Measurements from ENCODE around the gene SCAMP3.
A peak's percentile ranks its signal among the peaks of the same experiment; 100 is the strongest.
"Not testable (repeated sequence)": the region's sequence is repeated elsewhere in the genome, so short reads cannot be mapped to it uniquely, and the experiment has no call there.

SCAMP3 gene

GRCh38 chr1:155219592-155220031 lies 42.5 kb downstream of the SCAMP3 start:
- H3K9me3 ChIP-seq (replicated peaks; ENCODE audit: low read length), result no peaks in the 10 kb centered on the region
- peaks cover 12% of the 10 kb centered on the region for H3K4me1 ChIP-seq (ENCODE audit: control insufficient read depth, insufficient read depth, low read length)
- no peak overlapping the region for H3K4me3 ChIP-seq (ENCODE audit: low read length)

GRCh38 chr1:155218854-155219591 lies 43.1 kb downstream of the SCAMP3 start:
- Histone ChIP-seq H3K4me3 (ENCODE audit: low read length) (no peak overlapping the region), H3K9ac (ENCODE audit: low read depth, low read length) (no peak overlapping the region)

More at GRCh38 chr1:155219592-155220031, 42.5 kb downstream of the SCAMP3 start:
- H3K4me2 ChIP-seq (ENCODE audit: low read length), result peak overlapping the region; percentile 18
- no peaks in the 10 kb centered on the region for H3K27me3 ChIP-seq (ENCODE audit: control insufficient read depth, insufficient read depth, low read length)
- no peak overlapping the region for H3K9ac ChIP-seq (ENCODE audit: low read depth, low read length)
- no peaks in the 10 kb centered on the region for H3K36me3 ChIP-seq (ENCODE audit: insufficient read depth, low read length)

DNA sequence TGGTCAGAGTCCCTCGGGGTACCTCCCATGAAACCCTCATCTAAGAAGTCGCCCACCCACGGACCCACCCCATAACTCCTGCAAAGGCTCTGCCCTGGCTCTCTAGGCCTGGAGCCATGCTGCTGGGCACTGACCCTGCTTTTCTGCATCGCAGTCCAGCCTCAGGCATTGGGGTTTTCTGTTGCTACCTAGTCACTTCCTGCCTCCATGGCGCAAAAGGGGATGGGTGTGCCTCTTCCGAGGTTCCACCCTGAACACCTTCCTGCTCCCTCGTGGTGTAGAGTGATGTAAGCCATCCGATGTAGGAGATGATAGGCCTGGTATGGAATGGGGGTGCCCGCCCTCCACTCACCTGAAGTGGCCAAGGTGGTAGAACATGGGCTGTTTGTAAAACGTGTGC lies 47.5 kb downstream of the SCAMP3 start:
- not testable (repeated sequence) for H3K9ac ChIP-seq (ENCODE audit: low read depth, low read length)

More at GRCh38 chr1:155218854-155219591, 43.1 kb downstream of the SCAMP3 start:
- H3K9me3 ChIP-seq (replicated peaks; ENCODE audit: low read length), result no peaks in the 10 kb centered on the region
- H3K4me2 ChIP-seq (ENCODE audit: low read length), result peak overlapping the region; percentile 18
- no peaks in the 10 kb centered on the region for H3K27me3 ChIP-seq (ENCODE audit: control insufficient read depth, insufficient read depth, low read length)
- H3K4me1 ChIP-seq (ENCODE audit: control insufficient read depth, insufficient read depth, low read length), result peaks cover 7% of the 10 kb centered on the region
- H3K36me3 ChIP-seq (ENCODE audit: insufficient read depth, low read length), result no peaks in the 10 kb centered on the region

GRCh38 chr1:155212051-155212440 lies 50.1 kb downstream of the SCAMP3 start:
- H3K36me3 ChIP-seq (ENCODE audit: insufficient read depth, low read length); H3K4me2 ChIP-seq (ENCODE audit: low read length); H3K27me3 ChIP-seq (ENCODE audit: control insufficient read depth, insufficient read depth, low read length); H3K9ac ChIP-seq (ENCODE audit: low read depth, low read length); H3K4me3 ChIP-seq (ENCODE audit: low read length); H3K9me3 ChIP-seq (replicated peaks; ENCODE audit: low read length): not testable (repeated sequence)
- peaks cover 13% of the 10 kb centered on the region for H3K4me1 ChIP-seq (ENCODE audit: control insufficient read depth, insufficient read depth, low read length)

More for the DNA sequence above, 47.5 kb downstream of the SCAMP3 start:
- not testable (repeated sequence) for H3K36me3 ChIP-seq (ENCODE audit: insufficient read depth, low read length); H3K27me3 ChIP-seq (ENCODE audit: control insufficient read depth, insufficient read depth, low read length); H3K4me2 ChIP-seq (ENCODE audit: low read length); H3K4me3 ChIP-seq (ENCODE audit: low read length); H3K9me3 ChIP-seq (replicated peaks; ENCODE audit: low read length); H3K4me1 ChIP-seq (ENCODE audit: control insufficient read depth, insufficient read depth, low read length)

DNA sequence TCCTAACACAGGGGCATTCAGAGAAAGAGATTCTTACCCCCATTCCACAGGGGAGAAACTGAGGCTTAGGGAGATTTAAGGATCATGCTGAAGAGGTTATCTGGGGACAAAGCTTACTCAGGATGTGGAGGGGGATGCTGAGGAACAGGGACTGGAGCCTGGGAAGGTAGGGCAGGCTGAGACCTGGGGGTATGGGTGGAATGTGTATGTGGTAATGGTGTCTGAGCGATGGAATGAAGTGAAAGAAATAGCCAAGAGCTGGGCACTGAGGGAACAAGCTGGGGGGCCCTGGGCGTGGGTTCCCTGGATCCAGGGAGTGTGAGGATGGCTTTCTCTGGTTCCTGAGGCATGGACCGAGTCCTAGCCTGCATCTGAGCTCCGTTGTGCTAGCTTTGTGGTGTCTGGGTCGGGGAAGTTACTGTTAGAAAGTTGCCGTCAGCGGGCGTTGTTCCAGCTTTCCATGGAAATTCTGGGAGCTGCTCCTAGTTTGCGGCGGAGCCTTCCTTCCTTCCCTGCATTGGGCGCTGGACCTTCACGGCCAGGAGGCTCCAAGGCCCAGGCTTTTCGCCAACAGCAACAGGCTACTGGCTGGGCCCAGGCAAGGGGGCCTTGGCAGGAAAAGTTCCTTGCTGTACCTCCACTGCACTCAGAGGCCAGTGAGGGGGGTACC lies 50.6 kb downstream of the SCAMP3 start:
- not testable (repeated sequence) for H3K9ac ChIP-seq (ENCODE audit: low read depth, low read length); H3K36me3 ChIP-seq (ENCODE audit: insufficient read depth, low read length); H3K9me3 ChIP-seq (replicated peaks; ENCODE audit: low read length); H3K4me3 ChIP-seq (ENCODE audit: low read length); H3K27me3 ChIP-seq (ENCODE audit: control insufficient read depth, insufficient read depth, low read length); H3K4me2 ChIP-seq (ENCODE audit: low read length)
- H3K4me1 ChIP-seq (ENCODE audit: control insufficient read depth, insufficient read depth, low read length), result peaks cover 15% of the 10 kb centered on the region

DNA sequence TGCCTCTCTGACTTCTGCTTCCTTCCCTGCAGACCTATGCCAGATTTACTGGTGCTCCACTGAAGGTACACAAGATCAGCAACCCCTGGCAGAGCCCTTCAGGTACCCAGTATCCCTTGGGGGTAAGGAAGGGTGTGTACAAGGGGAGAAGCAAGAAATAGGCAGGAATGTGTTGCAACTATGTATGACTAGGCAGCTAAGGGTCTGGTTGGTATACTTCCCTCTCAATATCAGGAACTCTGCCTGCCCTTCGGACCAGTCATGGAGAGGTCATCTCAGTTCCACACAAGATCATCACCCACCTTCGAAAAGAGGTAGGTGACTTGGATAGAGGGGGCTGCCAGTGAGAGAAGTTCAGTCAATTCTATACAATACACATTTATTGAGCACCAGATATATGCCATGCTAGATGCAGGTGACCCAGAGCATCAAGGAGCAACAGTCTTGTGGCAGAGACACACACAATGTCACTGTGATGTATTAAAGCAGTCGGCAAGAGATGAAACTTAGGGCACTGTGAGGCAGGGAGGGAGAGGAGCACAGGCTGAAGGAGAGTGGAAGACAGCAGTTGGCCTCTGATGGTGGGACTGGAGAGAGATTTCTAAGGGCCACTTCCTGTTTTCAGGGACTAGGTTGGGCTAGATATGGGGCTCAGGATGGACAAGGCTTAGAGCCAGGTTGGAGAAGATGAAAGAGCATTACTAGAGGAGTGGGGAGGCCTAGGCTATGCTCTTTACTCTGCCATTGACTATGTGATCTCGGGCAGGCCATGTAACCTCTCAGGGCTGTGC lies 51.7 kb downstream of the SCAMP3 start:
- no peak overlapping the region for H3K9ac ChIP-seq (ENCODE audit: low read depth, low read length)
- H3K4me3 ChIP-seq (ENCODE audit: low read length), result no peak overlapping the region
- no peaks in the 10 kb centered on the region for H3K27me3 ChIP-seq (ENCODE audit: control insufficient read depth, insufficient read depth, low read length)
- peak overlapping the region; percentile 96 for H3K4me2 ChIP-seq (ENCODE audit: low read length)
- H3K36me3 ChIP-seq (ENCODE audit: insufficient read depth, low read length), result peaks cover 5% of the 10 kb centered on the region
- H3K9me3 ChIP-seq (replicated peaks; ENCODE audit: low read length), result no peaks in the 10 kb centered on the region
- peaks cover 15% of the 10 kb centered on the region for H3K4me1 ChIP-seq (ENCODE audit: control insufficient read depth, insufficient read depth, low read length)

DNA sequence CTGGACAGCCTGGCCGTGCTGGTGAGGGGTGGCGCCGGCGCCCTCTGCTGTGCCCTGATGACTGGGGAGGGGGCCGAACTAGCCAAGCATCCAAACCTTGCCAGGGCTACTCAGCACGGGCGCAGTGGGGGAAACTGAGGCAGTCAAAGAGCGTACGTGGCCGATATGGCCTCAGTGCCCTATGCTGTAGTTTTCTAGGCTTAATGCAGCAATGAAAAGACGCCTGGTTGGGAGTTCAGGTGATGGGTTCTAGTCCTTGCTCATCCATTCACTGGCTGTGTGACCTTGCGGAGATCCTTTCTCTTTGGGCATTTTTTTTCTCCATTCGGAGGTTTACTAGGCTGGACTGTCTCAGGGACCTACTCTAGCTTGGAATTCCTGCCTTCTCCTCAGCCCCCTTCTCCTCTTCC lies 52.8 kb downstream of the SCAMP3 start:
- peaks cover 15% of the 10 kb centered on the region for H3K4me1 ChIP-seq (ENCODE audit: control insufficient read depth, insufficient read depth, low read length)
- H3K9ac ChIP-seq (ENCODE audit: low read depth, low read length), result peak overlapping the region; percentile 100
- H3K4me2 ChIP-seq (ENCODE audit: low read length), result peak overlapping the region; percentile 96
- peaks cover 5% of the 10 kb centered on the region for H3K36me3 ChIP-seq (ENCODE audit: insufficient read depth, low read length)
- H3K9me3 ChIP-seq (replicated peaks; ENCODE audit: low read length), result no peaks in the 10 kb centered on the region
- H3K4me3 ChIP-seq (ENCODE audit: low read length), result peak overlapping the region; percentile 90
- H3K27me3 ChIP-seq (ENCODE audit: control insufficient read depth, insufficient read depth, low read length), result no peaks in the 10 kb centered on the region

- Histone ChIP-seq H3K36me3 (ENCODE audit: insufficient read depth, low read length) (peaks cover 5% of the 10 kb centered on the region), H3K4me2 (ENCODE audit: low read length) (peak within 1 kb of the TSS; percentile 96), H3K4me1 (ENCODE audit: control insufficient read depth, insufficient read depth, low read length) (peaks cover 15% of the 10 kb centered on the region), H3K9ac (ENCODE audit: low read depth, low read length) (peak within 1 kb of the TSS; percentile 100), H3K4me3 (ENCODE audit: low read length) (peak within 1 kb of the TSS; percentile 90), H3K27me3 (ENCODE audit: control insufficient read depth, insufficient read depth, low read length) (no peaks in the 10 kb centered on the region), H3K9me3 (replicated peaks; ENCODE audit: low read length) (no peaks in the 10 kb centered on the region)
These were observed 53.4 kb downstream of the SCAMP3 start, which contains the start of gene MTX1 for GRCh38 chr1:155208541-155209311. MTX1 (plus strand) TSS chr1:155208695; CDS start chr1:155208805, 110 bp downstream.

DNA sequence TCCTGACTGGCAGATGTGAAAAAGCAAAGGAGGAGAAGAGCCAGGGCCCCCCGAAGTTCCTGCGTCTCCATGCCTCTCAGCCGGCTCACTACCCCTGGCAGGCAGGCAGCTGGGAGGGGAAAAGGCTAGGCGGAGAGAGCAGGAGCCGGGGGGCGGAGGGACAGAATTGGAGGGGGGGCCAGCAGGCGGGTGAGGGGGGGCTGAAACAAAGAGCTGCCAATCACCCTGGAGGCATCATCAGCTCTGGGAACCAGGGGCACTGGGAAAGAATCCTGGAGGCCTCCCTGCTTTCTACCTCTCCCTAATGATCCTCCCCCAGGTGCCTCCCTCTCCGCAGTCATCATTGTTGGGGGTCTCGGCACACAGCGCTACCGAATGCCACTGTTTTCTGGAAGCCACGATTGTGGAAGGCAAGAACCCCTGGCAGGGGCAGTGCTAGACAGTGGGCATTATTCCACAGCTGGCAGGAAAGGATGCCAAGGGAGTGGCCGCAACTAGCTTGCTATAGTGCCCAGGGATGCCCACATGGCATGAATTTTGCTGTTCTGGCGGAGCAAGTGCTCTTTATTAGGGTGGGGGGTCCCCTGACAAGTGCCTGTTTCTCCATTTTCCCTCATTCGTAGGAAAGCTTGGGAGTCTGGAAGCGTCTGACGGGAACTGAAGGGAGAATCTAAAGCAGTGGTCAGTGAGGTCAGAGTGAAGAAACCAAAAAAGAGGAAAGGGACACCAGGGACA lies 54.2 kb downstream of the SCAMP3 start, which contains the start of gene THBS3:
TSS of gene THBS3 (minus strand) at position 92 of the 735 bp plus-strand sequence. CDS start at position 71, 21 bp downstream.
- Histone ChIP-seq H3K36me3 (ENCODE audit: insufficient read depth, low read length) (peaks cover 5% of the 10 kb centered on the region), H3K27me3 (ENCODE audit: control insufficient read depth, insufficient read depth, low read length) (no peaks in the 10 kb centered on the region), H3K4me2 (ENCODE audit: low read length) (peak within 1 kb of the TSS; percentile 96), H3K4me1 (ENCODE audit: control insufficient read depth, insufficient read depth, low read length) (peaks cover 15% of the 10 kb centered on the region), H3K4me3 (ENCODE audit: low read length) (peak within 1 kb of the TSS; percentile 90), H3K9me3 (replicated peaks; ENCODE audit: low read length) (no peaks in the 10 kb centered on the region), H3K9ac (ENCODE audit: low read depth, low read length) (peak within 1 kb of the TSS; percentile 100)

Data from skeletal muscle satellite cell (primary cell).